ENCODE data around the gene PFDN4. TPM values are rescaled to one million over a fixed set of nuclear protein-coding genes. Genes with fewer than 3 reads are reported as not detected.

The PFDN4 gene
- total and polyA plus RNA-seq, 2 of the 13 experiments (the other 11 are each of a cell fraction or from before 2014, with no cell fraction given) = 59.8 to 227 TPM

- CTCF ChIA-PET (ENCODE audit: low intra/inter-chr PET ratio, low total read pairs) = interaction anchor here (0.9 to 8.3 kb wide), 6 partner anchors 94 to 619 kb away, joined by 3 to 358 read pairs (median 5); no protein-coding TSS in a partner anchor
- H3K4me1 ChIP-seq (ENCODE audit: insufficient read depth, low read length) = peaks cover 54% of the 10 kb centered on the region
- H2AFZ ChIP-seq (ENCODE audit: low read length) = no peak overlapping the region
- no peak overlapping the region for H3K4me2 ChIP-seq (ENCODE audit: low read depth, low read length)
- peaks cover 0 to 8% of the 10 kb centered on the region in 2 experiments; a peak in 1 of 5 replicates for H3K27me3 ChIP-seq (ENCODE audit: control insufficient read depth in 1 of 2, insufficient read depth in 2 of 2, low read length in 2 of 2)
- no peaks in the 10 kb centered on the region for H3K9me3 ChIP-seq (ENCODE audit: low read length)
- no peaks in the 10 kb centered on the region for H3K79me2 ChIP-seq (ENCODE audit: insufficient read depth, low read length)
- no peak overlapping the region for H3K4me3 ChIP-seq (replicated peaks in 1 of 3; ENCODE audit: insufficient read depth in 1 of 3, low read depth in 2 of 3, low read length in 3 of 3)
- no peak overlapping the region for H3K27ac ChIP-seq (ENCODE audit: extremely low read length, insufficient read depth, low read length)
- no peak overlapping the region for H3K9ac ChIP-seq (ENCODE audit: insufficient read depth, low read depth, low read length)
- H4K20me1 ChIP-seq (ENCODE audit: insufficient read depth, low read length) = no peaks in the 10 kb centered on the region
- DNase-seq (ENCODE audit: low spot score) = peak; percentile 92
- no TSS peak for BruUV-seq (replicated peaks)
- H3K36me3 ChIP-seq (replicated peaks in 1 of 2; ENCODE audit: control insufficient read depth in 1 of 2, insufficient read depth in 2 of 2, low read length in 2 of 2) = no peaks in the 10 kb centered on the region
- POLR2A ChIA-PET = interaction anchor here (0.6 to 2.8 kb wide), 9 partner anchors 65 to 619 kb away, joined by 3 to 15 read pairs (median 4); no protein-coding TSS in a partner anchor
- FAIRE-seq = peak; percentile 94
- in situ Hi-C loops (cut with HindIII; ENCODE audit: extremely low pct_ligation_motif_present, low pct_unique_long_range_greater_than_20kb) = loop anchor here (5.0 to 10.0 kb wide), 3 partner anchors 63 to 256 kb away; no protein-coding TSS in a partner anchor
- peak; percentile 12; the same call in 2 of the 3 replicates for ATAC-seq
- intact Hi-C loops (cut with micrococcal nuclease; ENCODE audit: unreplicated experiment) = loop anchor here (1.0 to 2.0 kb wide), 3 partner anchors 102 to 617 kb away; no protein-coding TSS in a partner anchor
- 59% methylated on average over 13 of the region's 13 CpGs for WGBS (ENCODE audit: low lambda C conversion rate)
- TF ChIP-seq ZFP36L1 (CRISPR knock-in tag; IDR thresholded peaks at IDR 0.05) = no peak
- TF ChIP-seq ZNF883 (CRISPR knock-in tag; IDR thresholded peaks at IDR 0.05; ENCODE audit: not compliant biosample characterization) = no peak
- TF ChIP-seq TMF1 (CRISPR knock-in tag; IDR thresholded peaks at IDR 0.05; ENCODE audit: low read depth) = 0 out of 2 replicates have a peak, but pooled peaks have one; percentile 43
- no peak for TF ChIP-seq ZBTB26 (CRISPR knock-in tag; IDR thresholded peaks at IDR 0.05; ENCODE audit: borderline replicate concordance)
- no peak for TF ChIP-seq PREB (CRISPR knock-in tag; IDR thresholded peaks at IDR 0.05)
- TF ChIP-seq MIER3 (CRISPR knock-in tag; IDR thresholded peaks at IDR 0.05; ENCODE audit: borderline replicate concordance) = 0 out of 2 replicates have a peak, but pooled peaks have one; percentile 37
- no peak for TF ChIP-seq ZC3H4 (CRISPR knock-in tag; IDR thresholded peaks at IDR 0.05; ENCODE audit: borderline replicate concordance)
- TF ChIP-seq ZNF777 (CRISPR knock-in tag; IDR thresholded peaks at IDR 0.05) = no peak
- TF ChIP-seq POLR2AphosphoS2 (IDR thresholded peaks at IDR 0.05; ENCODE audit: low read depth, low read length) = no peak
- TF ChIP-seq SALL1 (CRISPR knock-in tag; IDR thresholded peaks at IDR 0.05) = no peak; the same call in 1 of the 2 replicates
- no peak for TF ChIP-seq NPAS2 (CRISPR knock-in tag; IDR thresholded peaks at IDR 0.05; ENCODE audit: borderline replicate concordance)
- no peak for TF ChIP-seq ZNF556 (CRISPR knock-in tag; IDR thresholded peaks at IDR 0.05; ENCODE audit: borderline replicate concordance)
- TF ChIP-seq ZNF558 (CRISPR knock-in tag; IDR thresholded peaks at IDR 0.05; ENCODE audit: borderline replicate concordance) = no peak
- no peak for TF ChIP-seq ATF6 (CRISPR knock-in tag; conservative IDR thresholded peaks at IDR 0.05)
- no peak for TF ChIP-seq MBD4 (IDR thresholded peaks at IDR 0.05; ENCODE audit: borderline replicate concordance, low read length)
- TF ChIP-seq ZNF770 (CRISPR knock-in tag; IDR thresholded peaks at IDR 0.05) = no peak
Measured at GRCh38 chr20:54197621-54198604, 10.0 kb upstream of the PFDN4 start.
